Measurements from ENCODE around the gene P2RY13.

DNA sequence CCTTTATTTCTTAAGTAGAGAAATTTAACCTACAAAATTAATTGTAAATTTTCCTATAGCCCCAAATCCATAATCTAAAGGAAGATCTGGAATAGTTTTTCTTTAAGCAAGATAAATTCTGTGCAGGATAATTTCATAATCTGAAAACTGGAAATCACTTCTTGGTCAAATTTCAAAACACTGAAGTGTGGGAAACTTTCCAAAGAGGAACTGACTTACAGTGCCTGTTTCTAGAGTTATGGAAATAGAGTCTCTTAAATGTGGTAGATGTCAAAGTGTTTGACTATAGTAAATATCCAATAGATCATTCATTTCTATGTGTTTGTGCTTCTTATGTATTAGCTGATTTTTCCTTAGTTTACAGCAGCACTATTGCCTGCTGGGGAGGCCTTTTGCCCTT, 1.6 kb upstream of the P2RY13 start:
- no peak for TF ChIP-seq TAF1 (IDR thresholded peaks at IDR 0.05; ENCODE audit: low read depth)
- no peak for TF ChIP-seq TEAD4 (IDR thresholded peaks at IDR 0.05)
- TF ChIP-seq EP300 (IDR thresholded peaks at IDR 0.05; ENCODE audit: borderline replicate concordance): no peak
